HepG2 (cell line): ENCODE measurements around the gene P4HTM. TPM values are rescaled to one million over a fixed set of nuclear protein-coding genes. Genes with fewer than 3 reads are reported as not detected.

Experiments
- ATAC-seq: fragments of 200-7000 bp; cut with Tn5 transposase; 3 replicates; pipeline ENCODE4 v1.9.1; 2020; ENCODE audit warnings: mild to moderate bottlenecking, moderate library complexity
- BruUV-seq: library from RNA; stranded (reverse); fragments of 400-500 nt; replicated peaks from 2 replicates; lab custom pipeline; 2021; lab: Mats Ljungman, UMichigan
- CTCF ChIA-PET: fragments of 300-600 bp; formaldehyde crosslinking; extraction: SDS; loops from one replicate; lab custom pipeline; 2021; ENCODE audit warnings: low total read pairs, inconsistent platforms, low intra/inter-chr PET ratio; lab: Yijun Ruan, JAX
- POLR2A ChIA-PET: fragments of 350-600 bp; sonication (Branson Sonifier 250); formaldehyde crosslinking; loops from one replicate; lab custom pipeline; 2020; ENCODE audit warnings: antibody characterized with exemption, inconsistent platforms; lab: Yijun Ruan, JAX
- DNase-seq: peaks from one replicate; pipeline ENCODE4 v3.0.0-alpha.2; 2015; ENCODE audit warnings: low spot score
- FAIRE-seq: peaks from 3 replicates; lab custom pipeline; 2011; peaks lifted over from hg19 to GRCh38; lab: Jason Lieb, UNC
- H2AFZ ChIP-seq: one replicate; pipeline ENCODE4 v1.6.1; 2011; ENCODE audit warnings: low read length, inconsistent platforms
- H3K27ac ChIP-seq: fragments of 300-600 bp; 3 replicates; pipeline ENCODE4 v1.8.0; 2011; ENCODE audit warnings: mixed run types, mild to moderate bottlenecking, mixed read lengths, low read length, inconsistent platforms; ENCODE audit not compliant: insufficient read depth; ENCODE audit errors: extremely low read length
- H3K27me3 ChIP-seq, 2 experiments: fragments of 200-600 bp in 1 of 2; 2 replicates in 1 of 2; 3 replicates in 1 of 2; pipeline versions ENCODE4 v1.6.0 to v1.8.0; 2011; ENCODE audit warnings: low read length in 2 of 2, mild to moderate bottlenecking in 2 of 2, moderate library complexity in 2 of 2, inconsistent platforms in 1 of 2; ENCODE audit not compliant: insufficient read depth in 2 of 2, control insufficient read depth in 1 of 2
- H3K36me3 ChIP-seq, 2 experiments: fragments of 200-600 bp in 1 of 2; replicated peaks in 1 of 2; 2 replicates in 1 of 2; 3 replicates in 1 of 2; pipeline versions ENCODE4 v1.5.1 to v1.8.0; 2011; ENCODE audit warnings: low read length in 2 of 2, inconsistent platforms in 1 of 2; ENCODE audit not compliant: insufficient read depth in 2 of 2, control insufficient read depth in 1 of 2
- H3K4me1 ChIP-seq: 2 replicates; pipeline ENCODE4 v1.5.1; 2012; ENCODE audit warnings: low read length, inconsistent platforms; ENCODE audit not compliant: insufficient read depth
- H3K4me2 ChIP-seq: 2 replicates; pipeline ENCODE4 v1.6.0; 2011; ENCODE audit warnings: low read depth, low read length, inconsistent platforms
- H3K4me3 ChIP-seq, 3 experiments: fragments of 200-600 bp in 1 of 3; sonication (generic), shearing (Covaris generic) in 1 of 3; replicated peaks in 1 of 3; 2 replicates each; pipeline ENCODE4 v1.5.1; 2011 to 2016; ENCODE audit warnings: low read length in 3 of 3, inconsistent platforms in 2 of 3, low read depth in 2 of 3, mild to moderate bottlenecking in 2 of 3, control low read depth in 1 of 3, mixed read lengths in 1 of 3; ENCODE audit not compliant: insufficient read depth in 1 of 3
- H3K79me2 ChIP-seq: one replicate; pipeline ENCODE4 v1.6.1; 2011; ENCODE audit warnings: low read length, inconsistent platforms; ENCODE audit not compliant: insufficient read depth
- H3K9ac ChIP-seq: 2 replicates; pipeline ENCODE4 v1.6.0; 2011; ENCODE audit warnings: mild to moderate bottlenecking, low read depth, low read length, inconsistent platforms; ENCODE audit not compliant: insufficient read depth
- H3K9me3 ChIP-seq: 2 replicates; pipeline ENCODE4 v1.5.1; 2012; ENCODE audit warnings: mild to moderate bottlenecking, low read length
- H4K20me1 ChIP-seq: 2 replicates; pipeline ENCODE4 v1.6.0; 2011; ENCODE audit warnings: inconsistent platforms, mild to moderate bottlenecking, low read length, moderate library complexity; ENCODE audit not compliant: insufficient read depth
- BCL3 ChIP-seq: sonication (generic); formaldehyde crosslinking; IDR thresholded peaks from 2 replicates; pipeline ENCODE4 v1.5.1; 2020; ENCODE audit warnings: mild to moderate bottlenecking, missing genetic modification reagents, moderate library complexity
- KLF13 ChIP-seq: sonication (generic); formaldehyde crosslinking; IDR thresholded peaks from 2 replicates; pipeline ENCODE4 v1.4.0; 2020; ENCODE audit warnings: mild to moderate bottlenecking, missing genetic modification reagents
- KLF15 ChIP-seq: sonication (generic); formaldehyde crosslinking; IDR thresholded peaks from 2 replicates; pipeline ENCODE4 v1.8.1; 2023; ENCODE audit warnings: borderline replicate concordance, mild to moderate bottlenecking, inconsistent platforms, missing genetic modification reagents, mixed read lengths
- MTF2 ChIP-seq: sonication (generic); formaldehyde crosslinking; IDR thresholded peaks from 2 replicates; pipeline ENCODE4 v1.5.0; 2020; ENCODE audit warnings: missing genetic modification reagents, borderline replicate concordance
- REL ChIP-seq: sonication (generic); formaldehyde crosslinking; conservative IDR thresholded peaks from 2 replicates; pipeline ENCODE4 v1.8.0; 2022; ENCODE audit warnings: mild to moderate bottlenecking, missing genetic modification reagents, moderate library complexity
- SAFB2 ChIP-seq: sonication (generic); formaldehyde crosslinking; IDR thresholded peaks from 2 replicates; pipeline ENCODE4 v1.5.1; 2020; ENCODE audit warnings: missing genetic modification reagents, low read depth, mild to moderate bottlenecking, borderline replicate concordance
- ZNF264 ChIP-seq: sonication (generic); formaldehyde crosslinking; IDR thresholded peaks from 2 replicates; pipeline ENCODE4 v1.4.0; 2020; ENCODE audit warnings: missing genetic modification reagents
- ZNF781 ChIP-seq: sonication (generic); formaldehyde crosslinking; IDR thresholded peaks from 2 replicates; pipeline ENCODE4 v1.5.1; 2020; ENCODE audit warnings: borderline replicate concordance, mild to moderate bottlenecking, missing genetic modification reagents; ENCODE audit errors: not compliant biosample characterization
- ZSCAN22 ChIP-seq: sonication (generic); formaldehyde crosslinking; IDR thresholded peaks from 2 replicates; pipeline ENCODE4 v1.4.0; 2020; ENCODE audit warnings: mild to moderate bottlenecking, missing genetic modification reagents
- WGBS: methylation state at CpG from one replicate; pipeline ENCODE4 v1.1.6; 2017; ENCODE audit warnings: low lambda C conversion rate; 5-methylcytosine and 5-hydroxymethylcytosine counted together
- in situ Hi-C: cut with HindIII; loops from 2 replicates; pipeline ENCODE4 v1.10.0; 2017; ENCODE audit warnings: low pct_unique_long_range_greater_than_20kb; ENCODE audit not compliant: extremely low pct_ligation_motif_present
- intact Hi-C: fragments of 100-400 bp; cut with micrococcal nuclease; formaldehyde crosslinking; loops from one replicate; pipeline ENCODE4 v1.10.0; 2022; ENCODE audit not compliant: unreplicated experiment
- polyA plus RNA-seq, 8 experiments: library from polyadenylated mRNA; depleted of rRNA in 3 of 8; stranded (reverse) in 7 of 8; unstranded in 1 of 8; fragments of >200 nt; fragmentation: Illumina TruSeq in 4 of 8; extraction: Trizol in 4 of 8; gene quantifications; 2 replicates each; pipeline versions ENCODE4 v1.2.1 to v1.2.3, GENCODE V29; 2011 to 2016; ENCODE audit warnings: low read depth in 4 of 8, missing spikeins in 1 of 8, mixed read lengths in 1 of 8; ENCODE audit not compliant: insufficient read depth in 1 of 8
- total RNA-seq, 5 experiments: library from RNA; depleted of rRNA; stranded (reverse); fragments of >200 nt; fragmentation: Illumina TruSeq; extraction: Trizol; gene quantifications; 2 replicates each; pipeline ENCODE4 v1.2.3, GENCODE V29; 2016; ENCODE audit warnings: low read depth in 1 of 5
- TF ChIP-seq, protein P1 (sequence below): sonication (generic); formaldehyde crosslinking; conservative IDR thresholded peaks from 2 replicates; pipeline ENCODE4 v1.8.0; 2022; ENCODE audit warnings: low read depth, missing genetic modification reagents

P4HTM gene
- total and polyA plus RNA-seq, 2 of the 13 experiments (the other 11 are each of a cell fraction or from before 2014, with no cell fraction given): 0.01 TPM; not detected in 1

DNA sequence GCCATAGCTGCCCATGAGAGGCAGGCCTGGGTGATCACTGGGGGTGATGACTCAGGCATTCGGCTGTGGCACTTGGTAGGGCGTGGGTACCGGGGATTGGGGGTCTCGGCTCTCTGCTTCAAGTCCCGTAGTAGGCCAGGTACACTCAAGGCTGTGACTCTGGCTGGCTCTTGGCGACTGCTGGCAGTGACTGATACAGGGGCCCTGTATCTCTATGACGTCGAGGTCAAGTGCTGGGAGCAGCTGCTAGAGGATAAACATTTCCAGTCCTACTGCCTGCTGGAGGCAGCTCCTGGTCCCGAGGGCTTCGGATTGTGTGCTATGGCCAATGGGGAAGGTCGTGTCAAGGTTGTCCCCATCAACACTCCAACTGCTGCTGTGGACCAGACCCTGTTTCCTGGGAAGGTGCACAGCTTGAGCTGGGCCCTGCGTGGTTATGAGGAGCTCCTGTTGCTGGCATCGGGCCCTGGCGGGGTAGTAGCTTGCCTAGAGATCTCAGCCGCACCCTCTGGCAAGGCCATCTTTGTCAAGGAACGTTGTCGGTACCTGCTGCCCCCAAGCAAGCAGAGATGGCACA is 22.5 kb downstream of the P4HTM start:
- H3K36me3 ChIP-seq: peaks cover 20 to 48% of the 10 kb centered on the region in 2 experiments
- POLR2A ChIA-PET: interaction anchor here (1.9 to 12.8 kb wide), 3 partner anchors 10 to 25 kb away, joined by 6 to 280 read pairs (median 9); partner anchors contain the start of genes DALRD3, IMPDH2 and NDUFAF3
- no peaks in the 10 kb centered on the region for H3K27me3 ChIP-seq
- DNase-seq (no peak), ATAC-seq (no peak), FAIRE-seq (no peak)
- CTCF ChIA-PET: interaction anchor here (1.5 kb wide), 1 partner anchor 24 kb away, joined by 3 read pairs; no protein-coding TSS in a partner anchor
- peaks cover 34% of the 10 kb centered on the region for H4K20me1 ChIP-seq
- no peaks in the 10 kb centered on the region for H3K9me3 ChIP-seq
- no TSS peak for BruUV-seq
- TF ChIP-seq REL (no peak), ZSCAN22 (CRISPR knock-in tag) (no peak), SAFB2 (CRISPR knock-in tag) (no peak), ZNF264 (no peak), KLF15 (no peak), KLF13 (CRISPR knock-in tag) (no peak), MTF2 (CRISPR knock-in tag) (no peak), ZNF781 (CRISPR knock-in tag) (no peak), BCL3 (CRISPR knock-in tag) (no peak)
- TF ChIP-seq, protein P1, sequence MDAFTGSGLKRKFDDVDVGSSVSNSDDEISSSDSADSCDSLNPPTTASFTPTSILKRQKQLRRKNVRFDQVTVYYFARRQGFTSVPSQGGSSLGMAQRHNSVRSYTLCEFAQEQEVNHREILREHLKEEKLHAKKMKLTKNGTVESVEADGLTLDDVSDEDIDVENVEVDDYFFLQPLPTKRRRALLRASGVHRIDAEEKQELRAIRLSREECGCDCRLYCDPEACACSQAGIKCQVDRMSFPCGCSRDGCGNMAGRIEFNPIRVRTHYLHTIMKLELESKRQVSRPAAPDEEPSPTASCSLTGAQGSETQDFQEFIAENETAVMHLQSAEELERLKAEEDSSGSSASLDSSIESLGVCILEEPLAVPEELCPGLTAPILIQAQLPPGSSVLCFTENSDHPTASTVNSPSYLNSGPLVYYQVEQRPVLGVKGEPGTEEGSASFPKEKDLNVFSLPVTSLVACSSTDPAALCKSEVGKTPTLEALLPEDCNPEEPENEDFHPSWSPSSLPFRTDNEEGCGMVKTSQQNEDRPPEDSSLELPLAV (CRISPR knock-in tag): no peak
- peaks cover 21% of the 10 kb centered on the region for H3K4me1 ChIP-seq
- no peak overlapping the region for H3K4me3 ChIP-seq
- H2AFZ ChIP-seq: no peak overlapping the region
- in situ Hi-C loops (no loop called here), intact Hi-C loops (no loop called here)
- peaks cover 31% of the 10 kb centered on the region for H3K79me2 ChIP-seq
- 100% methylated on average over 5 of the region's 17 CpGs for WGBS
- H3K27ac ChIP-seq: no peak overlapping the region
- H3K4me2 ChIP-seq: no peak overlapping the region
- no peak overlapping the region for H3K9ac ChIP-seq
